HCT116 (cell line): ENCODE results near the gene C4BPA. TPM values are rescaled to one million over a fixed set of nuclear protein-coding genes. Genes with fewer than 3 reads are reported as not detected.

Experiments
- ATAC-seq: fragments of 200-7000 bp; cut with Tn5 transposase; 2 replicates; pipeline ENCODE4 v1.9.1; 2020; ENCODE audit warnings: mild to moderate bottlenecking, moderate library complexity
- BruUV-seq: library from RNA; stranded (reverse); fragments of 400-500 nt; replicated peaks from 2 replicates; lab custom pipeline; 2021; lab: Mats Ljungman, UMichigan
- CTCF ChIA-PET: fragments of 300-600 bp; sonication (Branson Sonifier 250); formaldehyde crosslinking; loops from one replicate; lab custom pipeline; 2021; ENCODE audit warnings: antibody characterized with exemption; lab: Charles Lee
- POLR2A ChIA-PET: fragments of 300-600, 350-600 bp; sonication (Branson Sonifier 250); formaldehyde crosslinking; loops from one replicate; lab custom pipeline; 2021; ENCODE audit warnings: antibody characterized with exemption; lab: Charles Lee
- RAD21 ChIA-PET, 2 experiments: fragments of 300-600 bp; sonication (Branson Sonifier 250); formaldehyde crosslinking; loops; one replicate each; lab custom pipeline; 2023; ENCODE audit warnings: low total read pairs in 2 of 2; ENCODE audit not compliant: uncharacterized antibody in 2 of 2, unreplicated experiment in 2 of 2, low non-redundant PET in 1 of 2; lab: Charles Lee
- DNase-seq: peaks from one replicate; pipeline ENCODE4 v3.0.0-alpha.2; 2010; ENCODE audit warnings: low read depth, low spot score
- H2AFZ ChIP-seq: fragments of 200-600 bp; shearing (Covaris generic), sonication (generic); 2 replicates; pipeline ENCODE4 v1.6.1; 2017; ENCODE audit warnings: low read depth, mixed run types, mixed read lengths, antibody characterized with exemption, low read length; ENCODE audit not compliant: poor library complexity, severe bottlenecking
- H3K27ac ChIP-seq: 2 replicates; pipeline ENCODE4 v1.5.1; 2012; ENCODE audit warnings: low read depth, low read length
- H3K27me3 ChIP-seq: fragments of 200-600 bp; sonication (generic); 2 replicates; pipeline ENCODE4 v1.6.1; 2016; ENCODE audit warnings: mixed run types, low read length, mixed read lengths; ENCODE audit not compliant: insufficient read depth
- H3K36me3 ChIP-seq, 2 experiments: fragments of 200-500 bp in 1 of 2; fragments of 200-600 bp in 1 of 2; sonication (Bioruptor generic) in 1 of 2; sonication (generic) in 1 of 2; 2 replicates each; pipeline versions ENCODE4 v1.5.1 to v1.6.1; 2014 to 2016; ENCODE audit warnings: low read length in 2 of 2, inconsistent platforms in 1 of 2, mixed read lengths in 1 of 2, mixed run types in 1 of 2; ENCODE audit not compliant: insufficient read depth in 2 of 2, control insufficient read depth in 1 of 2
- H3K4me1 ChIP-seq, 2 experiments: fragments of 200-600 bp in 1 of 2; sonication (generic) in 1 of 2; 2 replicates each; pipeline versions ENCODE4 v1.5.1 to v1.6.1; 2012 to 2017; ENCODE audit warnings: low read length in 2 of 2, inconsistent platforms in 1 of 2, mild to moderate bottlenecking in 1 of 2, mixed read lengths in 1 of 2, mixed run types in 1 of 2, moderate library complexity in 1 of 2; ENCODE audit not compliant: insufficient read depth in 2 of 2, control insufficient read depth in 1 of 2
- H3K4me2 ChIP-seq: fragments of 200-600 bp; sonication (generic); 2 replicates; pipeline ENCODE4 v1.6.1; 2017; ENCODE audit warnings: mixed run types, low read length, mixed read lengths
- H3K4me3 ChIP-seq, 2 experiments: fragments of 200-600 bp in 1 of 2; sonication (generic) in 1 of 2; replicated peaks in 1 of 2; 2 replicates each; pipeline ENCODE4 v1.5.1; 2011 to 2016; ENCODE audit warnings: low read length in 2 of 2, control low read depth in 1 of 2, low read depth in 1 of 2, mild to moderate bottlenecking in 1 of 2, mixed read lengths in 1 of 2, mixed run types in 1 of 2
- H3K79me2 ChIP-seq: fragments of 200-600 bp; sonication (generic); 2 replicates; pipeline ENCODE4 v1.6.1; 2017; ENCODE audit warnings: mild to moderate bottlenecking, mixed run types, low read length, moderate library complexity, mixed read lengths; ENCODE audit not compliant: insufficient read depth
- H3K9ac ChIP-seq: fragments of 200-600 bp; sonication (generic); 2 replicates; pipeline ENCODE4 v1.6.1; 2016; ENCODE audit warnings: low read length, mixed read lengths
- H3K9me2 ChIP-seq: fragments of 200-600 bp; sonication (generic), shearing (Covaris generic); 2 replicates; pipeline ENCODE4 v1.6.1; 2017; ENCODE audit warnings: mixed run types, mild to moderate bottlenecking, moderate library complexity; ENCODE audit not compliant: insufficient read depth
- H3K9me3 ChIP-seq, 2 experiments: fragments of 200-500 bp in 1 of 2; fragments of 200-600 bp in 1 of 2; sonication (Bioruptor generic) in 1 of 2; sonication (generic) in 1 of 2; 2 replicates each; pipeline ENCODE4 v1.6.1; 2014 to 2017; ENCODE audit warnings: low read length in 2 of 2, mixed read lengths in 2 of 2, inconsistent platforms in 1 of 2, low read depth in 1 of 2, mild to moderate bottlenecking in 1 of 2, mixed run types in 1 of 2, moderate library complexity in 1 of 2; ENCODE audit not compliant: control insufficient read depth in 1 of 2, insufficient read depth in 1 of 2
- H4K20me1 ChIP-seq: fragments of 200-600 bp; sonication (generic), shearing (Covaris generic); 2 replicates; pipeline ENCODE4 v1.6.1; 2017; ENCODE audit warnings: mixed run types, mild to moderate bottlenecking, moderate library complexity; ENCODE audit not compliant: insufficient read depth
- ATF3 ChIP-seq: IDR thresholded peaks from 2 replicates; pipeline ENCODE4 v1.6.1; 2012
- CTCF ChIP-seq, 3 experiments: fragments of 200-600 bp in 1 of 3; sonication (generic) in 1 of 3; IDR thresholded peaks in 2 of 3; conservative IDR thresholded peaks in 1 of 3; 2 replicates each; pipeline ENCODE4 v1.5.1; 2012 to 2017; ENCODE audit warnings: low read depth in 2 of 3, low read length in 2 of 3, antibody characterized with exemption in 1 of 3, borderline replicate concordance in 1 of 3, control low read depth in 1 of 3, mild to moderate bottlenecking in 1 of 3, mixed read lengths in 1 of 3, mixed run types in 1 of 3, moderate library complexity in 1 of 3; ENCODE audit not compliant: insufficient read depth in 1 of 3
- EZH2 ChIP-seq: fragments of 200-600 bp; sonication (generic); IDR thresholded peaks from 2 replicates; pipeline ENCODE4 v1.6.1; 2017; ENCODE audit warnings: antibody characterized with exemption, mixed run types
- MAX ChIP-seq: IDR thresholded peaks from 2 replicates; pipeline ENCODE4 v1.6.1; 2012
- POLR2A ChIP-seq: IDR thresholded peaks from 2 replicates; pipeline ENCODE4 v1.7.0; 2011; ENCODE audit warnings: borderline replicate concordance; ENCODE audit not compliant: insufficient read depth, insufficient read length; ENCODE audit errors: extremely low read depth
- RAD21 ChIP-seq: IDR thresholded peaks from 2 replicates; pipeline ENCODE4 v1.6.1; 2012; ENCODE audit warnings: low read depth, mild to moderate bottlenecking
- REST ChIP-seq: IDR thresholded peaks from 2 replicates; pipeline ENCODE4 v1.6.1; 2012; ENCODE audit warnings: low read depth
- intact Hi-C: fragments of 100-400 bp; cut with micrococcal nuclease; formaldehyde crosslinking; loops from 2 replicates; pipeline ENCODE4 v1.10.0; 2022
- total RNA-seq: library from RNA; stranded (reverse); gene quantifications from one replicate; pipeline ENCODE4 v1.2.1, GENCODE V29; 2021; ENCODE audit not compliant: unreplicated experiment

The C4BPA gene
- total RNA-seq, 1 experiment from 2014 or later, result 0.32 TPM

GRCh38 chr1:207091200-207091908, 12.7 kb upstream of the C4BPA start:
- no peak overlapping the region for H2AFZ ChIP-seq
- H3K4me2 ChIP-seq, result no peak overlapping the region
- H3K9ac ChIP-seq, result no peak overlapping the region
- RAD21 ChIA-PET, result no interaction called here
- H3K27me3 ChIP-seq, result no peaks in the 10 kb centered on the region
- no peak for DNase-seq
- H3K4me1 ChIP-seq, result no peaks in the 10 kb centered on the region
- intact Hi-C loops, result no loop called here
- H3K36me3 ChIP-seq, result no peaks in the 10 kb centered on the region
- no TSS peak for BruUV-seq
- peak; percentile 71 for ATAC-seq
- H3K27ac ChIP-seq, result no peak overlapping the region
- TF ChIP-seq ATF3 (no peak), CTCF (IDR thresholded peaks at IDR 0.05 in 2 of 3, conservative IDR thresholded peaks at IDR 0.05 in 1 of 3; ENCODE audit: borderline replicate concordance in 1 of 3, insufficient read depth in 1 of 3, low read depth in 2 of 3, low read length in 2 of 3) (0 out of 6 replicates have a peak, but pooled peaks of 1 of the 3 experiments have one; percentile 22)
- H3K4me3 ChIP-seq, result no peak overlapping the region
- POLR2A ChIA-PET, result no interaction called here
- no peaks in the 10 kb centered on the region for H3K79me2 ChIP-seq
- no peaks in the 10 kb centered on the region for H4K20me1 ChIP-seq
- CTCF ChIA-PET, result interaction anchor here (1.5 kb wide), 1 partner anchor 314 kb away, joined by 4 read pairs; no protein-coding TSS in a partner anchor
- no peaks in the 10 kb centered on the region; the same call in 1 of the 2 replicates for H3K9me2 ChIP-seq
- H3K9me3 ChIP-seq, result no peaks in the 10 kb centered on the region

GRCh38 chr1:207093944-207094343, 10.1 kb upstream of the C4BPA start:
- no peak for TF ChIP-seq MAX
- TF ChIP-seq RAD21, result no peak
- TF ChIP-seq REST, result no peak
- no peak for TF ChIP-seq CTCF (IDR thresholded peaks at IDR 0.05 in 2 of 3, conservative IDR thresholded peaks at IDR 0.05 in 1 of 3; ENCODE audit: borderline replicate concordance in 1 of 3, insufficient read depth in 1 of 3, low read depth in 2 of 3, low read length in 2 of 3)
- no peak for TF ChIP-seq POLR2A
- no peak for TF ChIP-seq EZH2
- TF ChIP-seq ATF3, result no peak
- ChIA-PET CTCF (interaction anchor here (0.8 kb wide), 1 partner anchor 11 kb away, joined by 3 read pairs; no protein-coding TSS in a partner anchor), POLR2A (no interaction called here), RAD21 (no interaction called here)
- H4K20me1 ChIP-seq, result no peaks in the 10 kb centered on the region
- H3K36me3 ChIP-seq, result no peaks in the 10 kb centered on the region
- intact Hi-C loops, result no loop called here
- H3K9me3 ChIP-seq, result no peaks in the 10 kb centered on the region; a peak in 1 of 4 replicates
- H3K4me3 ChIP-seq, result no peak overlapping the region
- ATAC-seq (no peak), DNase-seq (no peak)
- no peak overlapping the region for H3K9ac ChIP-seq
- no peaks in the 10 kb centered on the region; the same call in 1 of the 2 replicates for H3K9me2 ChIP-seq
- H3K4me2 ChIP-seq, result no peak overlapping the region
- no peaks in the 10 kb centered on the region for H3K4me1 ChIP-seq
- no TSS peak for BruUV-seq
- H3K27ac ChIP-seq, result no peak overlapping the region
- no peak overlapping the region for H2AFZ ChIP-seq
- no peaks in the 10 kb centered on the region for H3K79me2 ChIP-seq
- no peaks in the 10 kb centered on the region for H3K27me3 ChIP-seq
